Left ventricle myocardium inferior (tissue), 1 donor: Measurements from ENCODE around the gene TBC1D16. TPM values are rescaled to one million over a fixed set of nuclear protein-coding genes. Genes with fewer than 3 reads are reported as not detected.
A peak's percentile ranks its signal among the peaks of the same experiment; 100 is the strongest.

Experiments used
- DNase-seq: peaks from one replicate; pipeline ENCODE4 v3.0.0-alpha.2; 2020
- H3K27ac ChIP-seq: fragments of 200-600 bp; replicated peaks from 2 replicates; pipeline ENCODE4 v1.8.0; 2021
- H3K27me3 ChIP-seq: fragments of 200-600 bp; 2 replicates; pipeline ENCODE4 v1.8.0; 2021; ENCODE audit warnings: low read depth
- H3K36me3 ChIP-seq: fragments of 200-600 bp; 2 replicates; pipeline ENCODE4 v1.8.0; 2021
- H3K4me1 ChIP-seq: fragments of 200-600 bp; 2 replicates; pipeline ENCODE4 v1.8.0; 2021
- H3K4me3 ChIP-seq: fragments of 200-600 bp; 2 replicates; pipeline ENCODE4 v1.8.0; 2021; ENCODE audit warnings: mild to moderate bottlenecking, moderate library complexity
- H3K9me3 ChIP-seq: fragments of 200-600 bp; replicated peaks from 2 replicates; pipeline ENCODE4 v1.8.0; 2021
- intact Hi-C: fragments of 100-400 bp; cut with micrococcal nuclease; formaldehyde crosslinking; loops from one replicate; pipeline ENCODE4 v1.11.0; 2022
- total RNA-seq: library from RNA; stranded (reverse); fragmentation: NEBNext Ultra II Directional; extraction: Animal tissue kit (Norgen Biotek cat#: 25700); gene quantifications from one replicate; pipeline ENCODE4 v1.2.1, GENCODE V29; 2021
- TF ChIP-seq, protein P1 (sequence below): fragments of 200-600 bp; IDR thresholded peaks from 2 replicates; pipeline ENCODE4 v1.8.0; 2021; ENCODE audit warnings: antibody characterized with exemption, mild to moderate bottlenecking, borderline replicate concordance
- donor health status: DM: no; HTN: yes; CAD: no; lungs with severe emphysema.

The TBC1D16 gene
- total RNA-seq, 1 donor from 2014 or later, result 15.9 TPM

DNA sequence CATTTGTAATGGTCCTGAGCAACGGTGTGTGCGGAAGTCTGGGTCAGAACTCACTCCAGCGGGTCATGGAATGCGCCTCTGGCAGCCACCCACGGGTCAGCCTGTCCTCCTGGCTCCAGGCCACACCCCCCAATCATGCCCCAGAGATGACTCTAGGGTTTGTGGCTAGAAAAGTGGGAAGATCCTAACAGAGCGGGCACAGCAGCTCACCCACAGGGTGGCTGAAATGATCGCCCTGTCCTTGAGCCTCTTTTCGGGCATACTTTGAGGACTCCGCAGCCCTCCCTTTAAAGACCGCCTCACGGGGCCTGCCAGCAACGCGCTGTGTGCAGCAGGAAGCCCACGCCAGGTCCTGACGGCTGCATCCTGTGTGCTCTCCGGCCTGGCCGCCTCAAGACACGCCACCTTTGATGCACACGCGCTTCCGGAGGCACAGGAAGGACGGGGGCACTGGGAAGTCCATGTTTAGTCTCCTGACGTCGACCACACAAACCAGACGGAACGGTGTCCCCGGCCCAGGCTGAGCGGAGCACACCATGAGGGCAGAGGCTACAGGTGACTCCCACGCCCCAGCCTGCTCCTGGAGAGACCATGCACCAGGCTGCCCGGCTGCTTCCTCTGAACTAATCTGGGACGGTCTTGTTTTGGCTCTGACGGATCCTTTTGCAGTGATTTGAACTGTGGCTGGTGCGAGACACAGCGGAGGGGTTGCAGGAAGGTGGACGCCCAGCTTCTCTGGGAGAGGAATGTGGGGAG, 92.9 kb downstream of the TBC1D16 start:
- Histone ChIP-seq H3K4me3 (no peak overlapping the region), H3K27me3 (no peaks in the 10 kb centered on the region), H3K27ac (no peak overlapping the region), H3K4me1 (peaks cover 11% of the 10 kb centered on the region), H3K36me3 (peaks cover 36% of the 10 kb centered on the region), H3K9me3 (no peaks in the 10 kb centered on the region)
- DNase-seq, result peak; percentile 17
- TF ChIP-seq, protein P1, sequence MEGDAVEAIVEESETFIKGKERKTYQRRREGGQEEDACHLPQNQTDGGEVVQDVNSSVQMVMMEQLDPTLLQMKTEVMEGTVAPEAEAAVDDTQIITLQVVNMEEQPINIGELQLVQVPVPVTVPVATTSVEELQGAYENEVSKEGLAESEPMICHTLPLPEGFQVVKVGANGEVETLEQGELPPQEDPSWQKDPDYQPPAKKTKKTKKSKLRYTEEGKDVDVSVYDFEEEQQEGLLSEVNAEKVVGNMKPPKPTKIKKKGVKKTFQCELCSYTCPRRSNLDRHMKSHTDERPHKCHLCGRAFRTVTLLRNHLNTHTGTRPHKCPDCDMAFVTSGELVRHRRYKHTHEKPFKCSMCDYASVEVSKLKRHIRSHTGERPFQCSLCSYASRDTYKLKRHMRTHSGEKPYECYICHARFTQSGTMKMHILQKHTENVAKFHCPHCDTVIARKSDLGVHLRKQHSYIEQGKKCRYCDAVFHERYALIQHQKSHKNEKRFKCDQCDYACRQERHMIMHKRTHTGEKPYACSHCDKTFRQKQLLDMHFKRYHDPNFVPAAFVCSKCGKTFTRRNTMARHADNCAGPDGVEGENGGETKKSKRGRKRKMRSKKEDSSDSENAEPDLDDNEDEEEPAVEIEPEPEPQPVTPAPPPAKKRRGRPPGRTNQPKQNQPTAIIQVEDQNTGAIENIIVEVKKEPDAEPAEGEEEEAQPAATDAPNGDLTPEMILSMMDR, result no peak
- intact Hi-C loops, result no loop called here

DNA sequence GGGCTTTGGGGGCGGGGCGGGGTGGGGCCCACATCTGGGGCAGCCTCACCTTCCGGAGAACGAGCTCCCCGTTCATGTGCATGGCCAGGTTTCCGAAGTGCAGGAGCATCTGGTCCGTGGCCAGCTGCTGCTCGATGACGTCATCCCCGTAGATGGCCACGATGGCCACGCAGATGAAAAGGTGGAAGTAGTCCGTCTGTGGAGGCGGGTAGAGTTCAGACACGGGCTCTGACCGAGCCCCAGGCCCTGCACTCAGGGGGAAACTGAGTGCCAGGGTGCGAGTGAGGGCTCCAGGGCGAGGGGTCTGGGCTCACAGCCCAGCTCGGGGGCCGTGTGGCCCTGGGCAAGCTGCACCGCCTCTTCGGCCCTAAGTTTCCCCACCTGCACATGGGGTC, 93.7 kb downstream of the TBC1D16 start:
- peak; percentile 5 for DNase-seq
- H3K9me3 ChIP-seq, result no peaks in the 10 kb centered on the region
- intact Hi-C loops, result no loop called here
- H3K27ac ChIP-seq, result no peak overlapping the region
- no peaks in the 10 kb centered on the region for H3K27me3 ChIP-seq
- TF ChIP-seq, protein P1, result no peak
- peaks cover 19% of the 10 kb centered on the region for H3K4me1 ChIP-seq
- peaks cover 32% of the 10 kb centered on the region for H3K36me3 ChIP-seq
- H3K4me3 ChIP-seq, result no peak overlapping the region

DNA sequence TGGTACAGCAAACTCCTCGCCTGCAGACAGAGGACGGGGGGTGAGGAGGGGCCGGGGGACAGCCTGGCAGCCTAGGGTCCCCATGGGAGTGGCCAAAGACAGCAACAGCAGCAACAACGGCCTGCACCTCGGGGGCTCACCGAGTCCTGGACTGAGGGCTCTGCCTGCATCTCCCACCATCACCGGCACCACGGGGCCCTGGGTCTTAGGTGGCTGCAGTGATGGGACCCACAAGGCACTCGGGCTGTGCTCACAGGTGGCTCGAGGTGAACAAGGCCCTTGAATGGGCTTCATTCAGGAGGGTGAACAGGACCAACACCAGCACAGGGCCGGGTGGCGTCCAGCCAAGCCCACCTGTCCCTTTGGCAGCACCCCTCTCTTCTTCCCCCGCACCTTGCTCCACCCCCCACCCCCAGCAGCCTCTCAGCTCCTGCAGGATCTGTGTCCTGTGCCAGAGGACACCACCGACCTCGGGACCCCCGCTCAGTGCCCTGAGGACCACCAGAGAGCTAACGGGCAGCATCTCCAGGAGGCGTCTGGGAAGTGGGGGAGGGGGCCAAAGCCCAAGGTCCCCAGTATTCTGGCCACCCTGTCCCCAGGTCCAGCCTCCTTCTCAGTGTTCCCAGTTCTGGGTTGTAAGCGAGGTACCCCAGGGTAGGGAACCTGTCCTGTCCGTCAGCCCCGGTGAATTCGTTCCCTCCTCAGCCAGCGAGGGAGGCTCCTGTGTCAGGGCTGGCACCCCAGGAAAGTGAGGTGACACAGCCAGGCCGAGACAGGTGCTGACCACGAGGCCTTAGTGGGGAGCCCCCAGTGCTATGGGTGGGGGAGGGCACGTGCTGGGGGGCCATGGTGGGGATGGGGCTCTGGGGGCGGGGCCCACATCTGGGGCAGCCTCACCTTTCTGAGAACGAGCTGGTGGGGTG, 94.3 kb downstream of the TBC1D16 start:
- H3K9me3 ChIP-seq, result no peaks in the 10 kb centered on the region
- TF ChIP-seq, protein P1, result no peak
- H3K27ac ChIP-seq, result no peak overlapping the region
- H3K4me1 ChIP-seq, result peaks cover 24% of the 10 kb centered on the region
- H3K36me3 ChIP-seq, result peaks cover 30% of the 10 kb centered on the region
- peak; percentile 4 for DNase-seq
- no peak overlapping the region for H3K4me3 ChIP-seq
- intact Hi-C loops, result no loop called here
- H3K27me3 ChIP-seq, result no peaks in the 10 kb centered on the region

DNA sequence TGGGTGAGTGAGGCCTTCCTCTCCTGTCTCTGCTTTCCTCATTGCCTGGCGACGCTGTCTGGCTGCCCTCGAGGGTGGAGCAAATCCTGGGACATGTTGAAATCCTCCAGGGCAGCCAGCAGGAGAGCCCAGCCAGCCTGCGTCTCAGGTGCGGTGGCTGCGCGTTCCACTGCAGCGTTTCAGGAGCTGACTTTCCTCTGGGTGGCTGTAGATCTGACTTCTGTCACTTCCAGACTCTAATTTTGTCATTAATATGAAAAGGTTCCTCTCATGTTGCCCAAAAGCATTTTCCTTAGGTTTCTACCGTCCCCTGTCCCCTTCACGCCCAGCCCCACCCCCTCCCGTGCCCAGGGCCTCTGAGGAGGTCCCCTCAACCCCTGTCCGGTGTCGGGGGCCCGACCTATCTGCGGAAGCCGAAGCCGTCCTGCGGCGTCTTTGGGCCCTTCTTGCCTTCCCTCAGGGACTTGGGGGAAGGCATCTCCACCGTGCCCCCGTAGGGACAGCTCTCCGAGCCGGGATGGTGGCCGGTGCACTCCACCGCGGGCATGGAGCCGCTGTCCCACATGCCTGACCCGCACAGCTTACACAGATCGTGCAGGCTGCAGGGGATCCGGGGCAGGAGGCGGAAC, 95.1 kb downstream of the TBC1D16 start:
- no peaks in the 10 kb centered on the region for H3K9me3 ChIP-seq
- peaks cover 25% of the 10 kb centered on the region for H3K4me1 ChIP-seq
- H3K4me3 ChIP-seq, result no peak overlapping the region
- H3K27ac ChIP-seq, result no peak overlapping the region
- TF ChIP-seq, protein P1, result no peak
- H3K36me3 ChIP-seq, result peaks cover 30% of the 10 kb centered on the region
- H3K27me3 ChIP-seq, result no peaks in the 10 kb centered on the region
- no peak for DNase-seq
- intact Hi-C loops, result no loop called here

DNA sequence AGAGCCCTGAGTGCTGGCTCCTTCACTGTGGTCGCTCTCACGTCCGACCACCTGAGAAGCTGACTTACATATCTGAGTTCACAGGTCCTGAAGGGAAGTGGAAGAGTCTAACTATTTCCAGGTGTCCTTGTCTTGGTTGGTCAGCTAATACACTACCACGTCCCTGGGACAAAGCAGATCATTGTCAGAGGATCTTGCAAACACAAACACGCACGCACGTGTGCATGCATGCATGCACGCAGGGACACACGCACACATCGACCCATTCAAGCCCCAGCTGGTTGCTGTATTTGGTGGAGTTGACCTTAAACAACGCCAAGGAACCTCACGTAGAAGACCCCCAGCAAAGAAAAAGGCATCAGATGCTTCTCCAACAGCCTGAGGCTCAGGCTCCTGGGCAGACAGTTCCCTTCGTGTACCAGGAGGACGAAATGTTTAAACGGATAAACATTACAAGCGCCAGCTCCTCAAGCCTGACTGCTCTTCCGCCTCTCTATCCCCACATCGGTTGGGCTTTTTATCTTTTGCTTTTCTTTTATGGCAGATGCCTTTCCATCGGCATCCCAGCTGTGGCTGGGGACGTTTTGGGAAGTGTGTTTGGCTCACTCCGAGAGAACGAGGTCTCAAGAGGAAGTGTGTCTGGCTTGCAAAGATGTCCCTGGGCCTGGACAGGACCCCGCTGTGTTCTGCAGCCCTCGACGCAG, 95.8 kb downstream of the TBC1D16 start:
- H3K4me3 ChIP-seq, result no peak overlapping the region
- H3K36me3 ChIP-seq, result peaks cover 29% of the 10 kb centered on the region
- intact Hi-C loops, result no loop called here
- DNase-seq, result no peak
- H3K27ac ChIP-seq, result no peak overlapping the region
- TF ChIP-seq, protein P1, result no peak
- no peaks in the 10 kb centered on the region for H3K9me3 ChIP-seq
- no peaks in the 10 kb centered on the region for H3K27me3 ChIP-seq
- peaks cover 25% of the 10 kb centered on the region for H3K4me1 ChIP-seq
